GM12878 (cell line): ENCODE results near the gene CDH20. TPM values are rescaled to one million over a fixed set of nuclear protein-coding genes. Genes with fewer than 3 reads are reported as not detected.

Experiments used
- ATAC-seq: fragments of 200-7000 bp; cut with Tn5 transposase; 3 replicates; pipeline ENCODE4 v1.9.1; 2020; ENCODE audit warnings: mild to moderate bottlenecking, moderate library complexity
- BruUV-seq: library from RNA; stranded (reverse); fragments of 400-500 nt; replicated peaks from 2 replicates; lab custom pipeline; 2021; lab: Mats Ljungman, UMichigan
- CTCF ChIA-PET: fragments of 300-600 bp; sonication (Branson Sonifier 250); formaldehyde crosslinking; extraction: SDS; loops from one replicate; lab custom pipeline; 2021; ENCODE audit warnings: inconsistent platforms; lab: Yijun Ruan, JAX
- POLR2A ChIA-PET: fragments of 350-600 bp; formaldehyde crosslinking; extraction: SDS; loops from one replicate; lab custom pipeline; 2021; ENCODE audit warnings: inconsistent platforms; lab: Charles Lee
- RAD21 ChIA-PET: fragments of 300-600 bp; sonication (Branson Sonifier 250); formaldehyde crosslinking; loops from one replicate; lab custom pipeline; 2023; ENCODE audit warnings: antibody characterized with exemption; ENCODE audit not compliant: unreplicated experiment; lab: Charles Lee
- SMC1A ChIA-PET: fragments of 300-600 bp; sonication (Branson Sonifier 250); formaldehyde crosslinking; loops from one replicate; lab custom pipeline; 2023; ENCODE audit not compliant: unreplicated experiment, uncharacterized antibody; lab: Charles Lee
- DNase-seq: peaks from one replicate; pipeline ENCODE4 v3.0.0-alpha.2; 2011; ENCODE audit warnings: low read depth, low spot score
- FAIRE-seq: peaks from 3 replicates; lab custom pipeline; 2011; peaks lifted over from hg19 to GRCh38; lab: Jason Lieb, UNC
- H2AFZ ChIP-seq: 2 replicates; pipeline ENCODE4 v1.6.0; 2011; ENCODE audit warnings: low read depth, low read length, control low read depth; ENCODE audit not compliant: control insufficient read depth
- H3K27ac ChIP-seq: 2 replicates; pipeline ENCODE4 v1.5.1; 2011; ENCODE audit warnings: control low read depth; ENCODE audit not compliant: control insufficient read depth, insufficient read depth
- H3K27me3 ChIP-seq, 2 experiments: replicated peaks in 1 of 2; 2 replicates each; pipeline versions ENCODE4 v1.6.0 to v1.6.1; 2011; ENCODE audit warnings: low read length in 1 of 2; ENCODE audit not compliant: control insufficient read depth in 2 of 2, insufficient read depth in 2 of 2
- H3K36me3 ChIP-seq, 2 experiments: 2 replicates each; pipeline ENCODE4 v1.5.1; 2011; ENCODE audit warnings: low read length in 1 of 2; ENCODE audit not compliant: control insufficient read depth in 2 of 2, insufficient read depth in 2 of 2
- H3K4me1 ChIP-seq: 2 replicates; pipeline ENCODE4 v1.6.1; 2011; ENCODE audit warnings: mild to moderate bottlenecking, low read length, moderate library complexity, mixed read lengths; ENCODE audit not compliant: control insufficient read depth, insufficient read depth
- H3K4me2 ChIP-seq: 2 replicates; pipeline ENCODE4 v1.6.0; 2011; ENCODE audit warnings: control low read depth; ENCODE audit not compliant: control insufficient read depth, insufficient read depth
- H3K4me3 ChIP-seq: fragments of 200-600 bp; sonication (generic); 2 replicates; pipeline ENCODE4 v1.5.1; 2016
- H3K79me2 ChIP-seq: 2 replicates; pipeline ENCODE4 v1.6.0; 2011; ENCODE audit warnings: low read length; ENCODE audit not compliant: control insufficient read depth, insufficient read depth
- H3K9ac ChIP-seq: 2 replicates; pipeline ENCODE4 v1.8.0; 2011; ENCODE audit warnings: low read length, control low read depth, mixed read lengths; ENCODE audit not compliant: control insufficient read depth, insufficient read depth
- H3K9me3 ChIP-seq: replicated peaks from 3 replicates; pipeline ENCODE4 v1.5.1; 2011; ENCODE audit warnings: mild to moderate bottlenecking, low read length; ENCODE audit not compliant: control insufficient read depth, insufficient read depth
- H4K20me1 ChIP-seq: 2 replicates; pipeline ENCODE4 v1.6.0; 2011; ENCODE audit not compliant: control insufficient read depth, insufficient read depth
- BHLHE40 ChIP-seq, 2 experiments: fragments of 450-650 bp in 1 of 2; IDR thresholded peaks; 2 replicates each; pipeline ENCODE4 v1.6.1; 2011 to 2017; ENCODE audit warnings: low read depth in 2 of 2, borderline replicate concordance in 1 of 2, improper control_type of control experiment in 1 of 2, low read length in 1 of 2, mild to moderate bottlenecking in 1 of 2
- CHD2 ChIP-seq: IDR thresholded peaks from 2 replicates; pipeline ENCODE4 v1.6.1; 2011; ENCODE audit warnings: low read depth, low read length, improper control_type of control experiment, borderline replicate concordance
- E2F4 ChIP-seq: IDR thresholded peaks from 2 replicates; pipeline ENCODE4 v1.6.1; 2012; ENCODE audit warnings: low read depth, low read length, improper control_type of control experiment
- EGR1 ChIP-seq, 2 experiments: IDR thresholded peaks; 1 replicate in 1 of 2; 2 replicates in 1 of 2; pipeline ENCODE4 v1.6.1; 2011 to 2012; ENCODE audit warnings: low read depth in 2 of 2, low read length in 2 of 2, borderline replicate concordance in 1 of 2, mild to moderate bottlenecking in 1 of 2, moderate library complexity in 1 of 2
- FOS ChIP-seq: IDR thresholded peaks from 3 replicates; pipeline ENCODE4 v1.6.1; 2011; ENCODE audit warnings: borderline replicate concordance; ENCODE audit not compliant: insufficient read length; ENCODE audit errors: extremely low read depth
- FOXM1 ChIP-seq: IDR thresholded peaks from 2 replicates; pipeline ENCODE4 v1.6.1; 2012; ENCODE audit warnings: low read depth, mild to moderate bottlenecking, inconsistent platforms, low read length, moderate library complexity
- IKZF2 ChIP-seq, 2 experiments: fragments of 450-650 bp; IDR thresholded peaks; 2 replicates each; pipeline ENCODE4 v1.6.1; 2017; ENCODE audit warnings: mild to moderate bottlenecking in 2 of 2, moderate library complexity in 2 of 2
- KDM1A ChIP-seq: fragments of 200-600 bp; sonication (generic); IDR thresholded peaks from 2 replicates; pipeline ENCODE4 v1.6.1; 2016; ENCODE audit warnings: borderline replicate concordance
- NFIC ChIP-seq: IDR thresholded peaks from 2 replicates; pipeline ENCODE4 v1.6.1; 2012; ENCODE audit warnings: low read depth, mild to moderate bottlenecking, inconsistent platforms, low read length, moderate library complexity
- POLR2AphosphoS2 ChIP-seq: IDR thresholded peaks from 2 replicates; pipeline ENCODE4 v1.6.1; 2011; ENCODE audit warnings: low read depth, mild to moderate bottlenecking, low read length, improper control_type of control experiment, moderate library complexity
- SIX5 ChIP-seq: IDR thresholded peaks from 2 replicates; pipeline ENCODE4 v1.6.1; 2011; ENCODE audit warnings: mild to moderate bottlenecking, low read depth, low read length, moderate library complexity; ENCODE audit not compliant: severe bottlenecking
- SMAD1 ChIP-seq: fragments of 450-650 bp; IDR thresholded peaks from 2 replicates; pipeline ENCODE4 v1.6.1; 2018; ENCODE audit warnings: mild to moderate bottlenecking, low read depth; ENCODE audit not compliant: partially characterized antibody
- SMAD5 ChIP-seq: IDR thresholded peaks from 2 replicates; pipeline ENCODE4 v1.6.1; 2016; ENCODE audit warnings: antibody characterized with exemption, low read depth
- SREBF2 ChIP-seq: IDR thresholded peaks from 2 replicates; pipeline ENCODE4 v1.6.1; 2012; ENCODE audit warnings: mild to moderate bottlenecking, low read length
- TBL1XR1 ChIP-seq: IDR thresholded peaks from 2 replicates; pipeline ENCODE4 v1.6.1; 2012; ENCODE audit warnings: low read depth, low read length, improper control_type of control experiment
- TCF3 ChIP-seq: IDR thresholded peaks from 2 replicates; pipeline ENCODE4 v1.6.1; 2012; ENCODE audit warnings: low read depth, mild to moderate bottlenecking, low read length, borderline replicate concordance; ENCODE audit not compliant: insufficient read depth
- TCF7 ChIP-seq: IDR thresholded peaks from 2 replicates; pipeline ENCODE4 v1.6.1; 2014; ENCODE audit warnings: antibody characterized with exemption, borderline replicate concordance
- YBX1 ChIP-seq: fragments of 450-650 bp; IDR thresholded peaks from 2 replicates; pipeline ENCODE4 v1.6.1; 2016; ENCODE audit warnings: antibody characterized with exemption
- ZNF207 ChIP-seq: fragments of 450-650 bp; IDR thresholded peaks from 2 replicates; pipeline ENCODE4 v1.6.1; 2014; ENCODE audit warnings: antibody characterized with exemption, mild to moderate bottlenecking, borderline replicate concordance
- WGBS: methylation state at CpG from one replicate; pipeline ENCODE4 v1.1.6; 2016; ENCODE audit warnings: low lambda C conversion rate; ENCODE audit not compliant: insufficient replicate concordance, insufficient coverage; ENCODE audit errors: missing lambda C conversion rate; 5-methylcytosine and 5-hydroxymethylcytosine counted together
- in situ Hi-C: fragments of 300-500 bp; cut with MboI; formaldehyde crosslinking; loops from 9 replicates; pipeline ENCODE4 v1.14.3; 2018; ENCODE audit warnings: mixed read lengths
- intact Hi-C: fragments of 100-400 bp; cut with micrococcal nuclease; formaldehyde crosslinking; loops from one replicate; pipeline ENCODE4 v1.14.2; 2022; ENCODE audit not compliant: unreplicated experiment
- polyA plus RNA-seq, 11 experiments: library from polyadenylated mRNA; depleted of rRNA in 4 of 11; unstranded in 6 of 11; stranded (reverse) in 5 of 11; fragments of >200 nt; fragmentation: Nextera tagmentation in 4 of 11; fragmentation: Illumina TruSeq in 1 of 11; extraction: Ambion mirVana in 4 of 11; extraction: Trizol in 1 of 11; gene quantifications; 1 replicate in 1 of 11; 2 replicates in 10 of 11; pipeline versions ENCODE4 v1.2.1 to v1.2.3, GENCODE V29; 2011 to 2016; ENCODE audit warnings: inconsistent platforms in 2 of 11, missing spikeins in 2 of 11, low read depth in 1 of 11
- total RNA-seq, 4 experiments: library from RNA; depleted of rRNA in 3 of 4; stranded (reverse); fragments of >200 nt in 3 of 4; fragmentation: Illumina TruSeq in 1 of 4; extraction: Trizol in 1 of 4; gene quantifications; 2 replicates each; pipeline versions ENCODE4 v1.2.1 to v1.2.3, GENCODE V29; 2013 to 2021

Gene CDH20
- total and polyA plus RNA-seq, 10 of the 15 experiments (the other 5 are each of a cell fraction or from before 2014, with no cell fraction given) = not detected

- ChIA-PET CTCF (interaction anchor here (0.6 to 1.6 kb wide), 2 partner anchors 14 to 1691 kb away, joined by 3 to 4 read pairs; no protein-coding TSS in a partner anchor), SMC1A (no interaction called here), RAD21 (no interaction called here), POLR2A (interaction anchor here (0.7 kb wide), 1 partner anchor 1641 kb away, joined by 3 read pairs; no protein-coding TSS in a partner anchor)
- TF ChIP-seq YBX1 (no peak), FOXM1 (no peak), TBL1XR1 (no peak), CHD2 (no peak), SMAD1 (no peak), NFIC (no peak), E2F4 (no peak), IKZF2 (IDR thresholded peaks at IDR 0.05) (no peak), SREBF2 (no peak), TCF3 (no peak), BHLHE40 (IDR thresholded peaks at IDR 0.05; ENCODE audit: borderline replicate concordance in 1 of 2, low read depth in 2 of 2, low read length in 1 of 2) (no peak), TCF7 (no peak), SIX5 (no peak), POLR2AphosphoS2 (no peak), SMAD5 (no peak), KDM1A (no peak), FOS (no peak), ZNF207 (no peak), EGR1 (IDR thresholded peaks at IDR 0.05; ENCODE audit: borderline replicate concordance in 1 of 2, low read depth in 2 of 2, low read length in 2 of 2) (no peak)
- no peak for DNase-seq
- intact Hi-C loops (no loop called here), in situ Hi-C loops (no loop called here)
- no peaks in the 10 kb centered on the region for H4K20me1 ChIP-seq
- FAIRE-seq = no peak
- H3K36me3 ChIP-seq = no peaks in the 10 kb centered on the region
- H3K4me1 ChIP-seq = no peaks in the 10 kb centered on the region
- no peak for ATAC-seq
- no peak overlapping the region for H3K4me2 ChIP-seq
- no peak overlapping the region for H3K9ac ChIP-seq
- H3K79me2 ChIP-seq = no peaks in the 10 kb centered on the region
- H3K27me3 ChIP-seq = no peaks in the 10 kb centered on the region
- WGBS = 7% methylated on average over 3 of the region's 3 CpGs
- H3K4me3 ChIP-seq = no peak overlapping the region
- H2AFZ ChIP-seq = no peak overlapping the region
- no TSS peak for BruUV-seq
- H3K27ac ChIP-seq = no peak overlapping the region
- no peaks in the 10 kb centered on the region for H3K9me3 ChIP-seq
These were observed 263.1 kb downstream of the CDH20 start for GRCh38 chr18:61596296-61596695.
